NCI-H1092 (cell line): ENCODE data around the gene KIF24.
"Not testable (repeated sequence)": the region's sequence is repeated elsewhere in the genome, so short reads cannot be mapped to it uniquely, and the experiment has no call there.

Experiments used
- DNase-seq: peaks from one replicate; lab custom pipeline; 2025; lab: John Stamatoyannopoulos, UW

KIF24 gene

GRCh38 chr9:34362614-34363214, 33.6 kb upstream of the KIF24 start:
- DNase-seq = no peak

GRCh38 chr9:34352957-34353356, 23.9 kb upstream of the KIF24 start:
- DNase-seq = not testable (repeated sequence)

- DNase-seq = not testable (repeated sequence)
These were observed 23.1 kb upstream of the KIF24 start for GRCh38 chr9:34352122-34352652.

DNA sequence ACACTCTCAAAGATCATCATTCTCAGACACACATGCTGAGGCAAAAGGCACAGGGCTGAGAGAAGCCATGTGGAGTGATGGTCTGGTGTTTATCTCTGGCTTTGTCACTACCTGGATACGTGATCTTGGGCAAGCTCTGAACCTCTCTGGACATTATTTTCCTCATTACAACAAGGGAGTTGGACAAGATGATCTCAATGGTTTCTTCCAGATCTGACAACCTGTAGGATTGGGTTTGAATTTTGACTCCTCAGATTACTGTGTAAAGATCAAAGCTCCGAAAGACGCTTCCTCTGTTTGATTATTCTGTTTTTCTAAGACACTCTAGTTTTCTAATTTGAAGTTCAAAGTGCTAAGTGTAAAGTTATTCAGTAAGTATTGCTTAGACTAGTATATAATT, 20.3 kb upstream of the KIF24 start:
- DNase-seq = no peak

DNA sequence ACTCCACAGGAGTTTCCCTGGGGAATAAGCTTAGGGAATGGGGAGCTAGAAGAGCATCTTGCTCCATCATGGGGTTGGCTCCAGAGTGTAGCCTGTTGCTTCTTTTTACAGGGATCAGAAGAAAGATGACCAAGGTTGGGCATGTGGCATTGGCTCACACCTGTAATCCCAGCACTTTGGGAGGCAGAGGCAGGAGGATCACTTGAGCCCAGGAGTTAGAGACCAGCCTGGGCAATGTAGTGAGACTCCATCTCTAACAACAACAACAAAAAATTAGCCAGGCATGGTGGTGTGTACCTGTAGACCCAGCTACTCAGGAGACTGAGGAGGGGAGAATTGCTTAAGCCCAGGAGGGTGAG, 18.7 kb upstream of the KIF24 start:
- no peak for DNase-seq

GRCh38 chr9:34346873-34347799, 18.1 kb upstream of the KIF24 start:
- DNase-seq = no peak

- DNase-seq = no peak
These were observed 14.5 kb upstream of the KIF24 start for GRCh38 chr9:34343605-34344004.

GRCh38 chr9:34343090-34343489, 14.0 kb upstream of the KIF24 start:
- no peak for DNase-seq

DNA sequence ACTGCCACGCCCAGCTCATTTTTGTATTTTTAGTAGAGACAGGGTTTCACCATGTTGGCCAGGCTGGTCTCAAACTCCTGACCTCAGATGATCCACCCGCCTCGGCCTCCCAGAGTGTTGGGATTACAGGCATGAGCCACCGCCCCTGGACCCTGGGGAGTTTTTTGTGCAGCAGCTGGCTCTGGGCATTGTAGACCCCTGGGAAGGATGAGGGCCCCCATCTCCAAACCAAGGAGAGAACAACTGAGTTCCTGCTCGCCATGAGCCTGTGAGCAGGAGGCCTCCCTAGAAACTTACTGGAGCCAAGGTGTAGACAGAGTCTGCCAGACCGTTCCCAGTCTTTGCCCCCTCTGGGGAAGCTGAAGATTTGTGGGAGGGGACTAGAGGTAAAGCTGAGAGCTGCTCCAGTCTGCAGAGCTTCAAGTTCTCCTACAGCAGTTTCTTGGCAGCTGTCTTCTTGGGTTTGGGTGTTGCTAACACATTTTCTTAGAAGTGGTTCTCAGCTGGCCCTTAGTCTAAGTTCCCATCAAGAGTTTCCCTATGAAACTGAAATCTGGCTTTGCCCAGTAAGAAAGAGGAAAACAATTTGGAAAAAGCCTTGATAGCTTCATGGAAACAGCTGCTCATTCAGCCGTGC, 12.7 kb upstream of the KIF24 start:
- DNase-seq = no peak

- no peak for DNase-seq
These were observed 9.8 kb upstream of the KIF24 start for GRCh38 chr9:34338665-34339385.

- DNase-seq = not testable (repeated sequence)
These were observed 9.0 kb upstream of the KIF24 start for GRCh38 chr9:34338079-34338478.

GRCh38 chr9:34337403-34337802, 8.3 kb upstream of the KIF24 start:
- no peak for DNase-seq

DNA sequence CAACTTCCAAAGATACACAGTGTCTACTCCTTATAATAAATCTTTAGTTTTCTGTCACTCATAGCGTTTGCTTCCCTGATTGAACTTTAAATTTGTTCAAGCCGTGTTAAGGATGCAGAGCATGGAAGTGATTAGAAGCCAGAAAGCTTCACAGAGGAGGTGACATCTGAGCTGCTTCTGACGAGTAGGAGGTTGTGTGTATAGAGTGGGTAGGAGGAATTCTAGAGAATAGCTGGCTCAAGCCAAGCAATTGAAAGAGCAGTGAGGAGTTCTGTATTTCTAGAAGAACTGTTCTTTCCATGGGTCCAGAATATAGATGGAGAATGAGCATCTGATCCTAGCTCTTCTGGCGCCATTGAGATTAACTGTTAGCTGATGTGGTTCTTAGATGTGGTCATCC, 6.3 kb upstream of the KIF24 start:
- no peak for DNase-seq

- no peak for DNase-seq
These were observed 5.8 kb upstream of the KIF24 start for GRCh38 chr9:34334916-34335315.

DNA sequence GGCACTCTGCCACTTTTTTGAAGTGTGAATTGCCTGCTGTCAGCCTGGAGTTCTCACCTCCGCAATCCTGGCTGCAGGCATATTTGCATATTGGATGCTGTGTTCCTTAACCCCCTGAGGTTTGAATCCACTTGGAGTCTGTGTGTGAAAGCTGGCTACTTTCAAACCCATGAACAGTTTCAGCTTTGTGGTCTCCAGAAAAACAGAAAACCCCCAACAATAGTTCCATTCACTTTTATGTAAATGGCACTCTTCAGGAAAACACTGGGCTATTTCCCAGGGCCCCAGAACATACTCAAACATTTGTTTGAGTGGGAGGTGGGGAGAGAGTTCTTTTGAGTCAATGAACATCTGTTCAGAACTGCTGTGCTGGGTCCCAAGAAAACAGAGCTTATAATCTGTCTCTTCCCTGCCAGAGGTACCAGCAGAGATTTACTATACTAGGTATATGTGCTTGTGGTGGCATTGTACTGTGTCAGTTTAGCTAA, 5.3 kb upstream of the KIF24 start:
- no peak for DNase-seq

DNA sequence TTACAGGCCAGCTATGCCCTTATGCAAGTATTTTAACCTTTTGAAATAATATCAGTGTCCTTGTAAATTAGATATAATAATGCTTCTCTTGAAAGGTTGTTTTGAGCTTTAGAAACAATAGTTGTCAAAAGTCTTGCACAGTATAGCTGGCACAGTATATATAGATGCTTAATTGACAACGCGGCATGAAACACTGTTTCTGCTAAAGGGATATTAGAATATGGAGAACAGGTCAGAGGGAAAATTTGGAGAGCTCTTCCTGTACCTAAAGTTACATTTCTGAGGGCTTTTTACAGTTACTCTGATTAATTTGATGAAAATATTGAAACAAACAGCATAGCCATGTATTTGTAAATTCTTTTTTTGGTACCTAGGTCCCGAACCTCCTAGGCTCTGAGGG, 4.8 kb upstream of the KIF24 start:
- no peak for DNase-seq

DNA sequence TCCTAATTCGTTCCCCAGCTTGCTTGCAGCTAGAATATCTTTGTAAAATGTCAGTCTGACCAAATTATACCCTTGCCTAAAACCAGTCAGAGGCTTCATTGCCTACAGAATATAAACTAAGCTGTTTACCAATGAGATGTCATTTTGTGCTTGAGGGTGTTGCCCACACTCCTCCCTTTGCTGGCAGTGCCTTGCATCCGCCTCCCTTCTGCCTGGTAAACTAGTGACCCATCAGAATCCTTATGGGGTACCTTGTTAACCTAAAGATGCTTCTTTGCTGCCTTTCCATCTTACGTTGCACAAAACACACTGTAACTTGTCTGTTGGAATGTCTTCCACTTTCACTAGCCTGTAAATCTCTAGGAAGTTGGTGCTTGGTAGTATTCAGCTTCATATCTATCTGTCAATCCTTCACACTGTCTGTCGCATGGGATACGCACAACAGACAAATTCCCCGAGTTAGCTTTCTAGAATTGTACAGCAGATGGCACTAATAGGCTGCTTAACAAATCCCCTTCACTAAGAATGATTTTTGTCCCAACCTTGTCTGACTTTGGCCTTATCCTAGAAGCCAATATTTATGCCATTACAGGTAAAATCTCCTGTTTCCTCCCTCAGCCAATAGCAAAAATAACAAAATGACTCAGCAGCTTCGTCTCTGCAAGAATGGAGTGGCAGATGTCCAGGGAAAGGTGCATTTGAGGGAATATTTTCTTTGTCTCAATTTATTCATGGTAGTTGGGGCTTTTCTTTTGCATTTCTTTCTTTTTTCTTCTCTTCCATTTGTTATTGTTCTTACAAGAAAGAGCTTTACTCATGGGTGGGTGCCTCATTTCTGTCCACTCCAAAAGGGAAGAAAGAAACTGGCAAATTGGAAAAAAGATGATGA, 3.3 kb upstream of the KIF24 start:
- no peak for DNase-seq

DNA sequence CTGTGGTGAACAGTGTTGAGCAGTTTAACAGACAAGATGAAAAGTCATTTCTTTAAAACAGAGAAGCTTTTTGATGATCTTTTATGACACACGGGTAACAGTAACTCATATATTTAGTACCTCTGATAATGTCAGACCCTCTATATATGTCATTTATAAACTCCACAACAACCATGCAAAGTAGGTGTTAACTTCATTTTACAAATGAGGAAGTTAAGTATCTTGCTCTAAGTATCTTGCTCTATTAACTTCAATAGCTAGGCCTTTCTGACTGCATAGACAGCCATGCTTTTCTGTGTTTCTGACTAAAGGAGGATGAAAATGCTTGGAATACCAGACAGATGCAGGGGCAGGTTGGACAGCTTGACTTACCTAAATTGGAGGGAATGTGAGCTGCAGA, 2.1 kb upstream of the KIF24 start:
- no peak for DNase-seq

DNA sequence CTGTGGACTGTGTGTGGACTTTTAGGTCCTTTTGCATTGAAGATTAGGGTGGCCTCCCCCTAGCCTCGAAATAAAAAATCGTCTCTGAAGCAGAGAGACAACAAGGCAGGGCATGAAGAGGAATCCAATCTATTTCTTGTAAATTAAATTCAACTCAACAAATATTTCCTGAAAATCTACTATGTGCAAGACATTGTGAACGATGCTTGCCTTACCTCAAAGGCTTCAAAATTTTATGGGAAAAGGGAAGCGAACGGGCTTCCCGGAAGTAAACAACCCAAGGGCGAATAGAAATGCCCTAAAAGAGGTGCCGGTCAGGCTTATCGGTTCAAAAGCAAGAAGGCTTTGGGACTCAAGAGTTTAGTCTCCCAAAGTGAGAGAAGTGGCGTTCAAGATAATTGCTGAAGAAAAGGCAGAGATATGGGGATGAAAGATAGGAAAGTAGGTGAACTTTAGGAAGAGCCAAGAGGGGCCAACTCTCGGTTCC, 525 bp downstream of the KIF24 start:
- peak; percentile 51 for DNase-seq

- DNase-seq = no peak
These were observed 2.4 kb downstream of the KIF24 start for GRCh38 chr9:34326690-34327089.
